Activated B cell treated with CpG ODN at 0.5 μM for 24 hours (primary cell): ENCODE measurements around the gene CHIA. TPM values are rescaled to one million over a fixed set of nuclear protein-coding genes. Genes with fewer than 3 reads are reported as not detected.

Experiments
- ATAC-seq: fragments of 200-7000 bp; cut with Tn5 transposase; one replicate; pipeline ENCODE4 v1.10.0; 2021; ENCODE audit warnings: low read depth, mild to moderate bottlenecking, moderate library complexity
- CTCF ChIA-PET: fragments of 350-600 bp; sonication (Branson Sonifier 250); formaldehyde crosslinking; loops from one replicate; lab custom pipeline; 2021; ENCODE audit warnings: antibody characterized with exemption; lab: Charles Lee
- POLR2A ChIA-PET: fragments of 350-600 bp; sonication (Branson Sonifier 250); formaldehyde crosslinking; loops from one replicate; lab custom pipeline; 2021; ENCODE audit warnings: antibody characterized with exemption; lab: Charles Lee
- DNase-seq: peaks from one replicate; pipeline ENCODE4 v3.0.0; 2022
- H3K27ac Mint-ChIP-seq: one replicate; pipeline ENCODE4 v1.8.0; 2020; ENCODE audit warnings: mixed read lengths
- H3K27me3 Mint-ChIP-seq: one replicate; pipeline ENCODE4 v1.8.0; 2021; ENCODE audit warnings: mixed read lengths
- H3K36me3 Mint-ChIP-seq: one replicate; pipeline ENCODE4 v1.8.0; 2021; ENCODE audit warnings: low read depth, mixed read lengths
- H3K4me1 Mint-ChIP-seq: one replicate; pipeline ENCODE4 v1.8.0; 2021; ENCODE audit warnings: mixed read lengths
- H3K4me3 Mint-ChIP-seq: one replicate; pipeline ENCODE4 v1.8.0; 2020; ENCODE audit warnings: mild to moderate bottlenecking, mixed read lengths
- H3K9me3 Mint-ChIP-seq: one replicate; pipeline ENCODE4 v1.8.0; 2020; ENCODE audit warnings: mixed read lengths
- CTCF ChIP-seq: fragments of 200-600 bp; IDR thresholded peaks from one replicate; pipeline ENCODE4 v1.8.0; 2022; ENCODE audit warnings: antibody characterized with exemption, mild to moderate bottlenecking
- intact Hi-C: fragments of 100-400 bp; cut with micrococcal nuclease; formaldehyde crosslinking; loops from one replicate; pipeline ENCODE4 v1.15.1; 2024
- total RNA-seq: library from RNA; stranded (reverse); gene quantifications from 2 replicates; pipeline ENCODE4 v1.2.3, GENCODE V29; 2022

Gene CHIA
- total RNA-seq, 1 donor from 2014 or later, result not detected

- Mint-ChIP-seq H3K4me1 (no peaks in the 10 kb centered on the region), H3K4me3 (no peak overlapping the region), H3K27ac (no peak overlapping the region), H3K27me3 (no peaks in the 10 kb centered on the region), H3K9me3 (peaks cover 3% of the 10 kb centered on the region), H3K36me3 (no peaks in the 10 kb centered on the region)
- ATAC-seq, result no peak
- intact Hi-C loops, result no loop called here
- CTCF ChIA-PET, result no interaction called here
- DNase-seq, result no peak
- TF ChIP-seq CTCF, result no peak
- POLR2A ChIA-PET, result no interaction called here
Measured at GRCh38 chr1:111290104-111290503, 547 bp upstream of the CHIA start.

- ATAC-seq (no peak), DNase-seq (no peak)
- POLR2A ChIA-PET, result no interaction called here
- Mint-ChIP-seq H3K27me3 (no peaks in the 10 kb centered on the region), H3K27ac (no peak overlapping the region), H3K4me3 (no peak overlapping the region), H3K9me3 (peaks cover 9% of the 10 kb centered on the region), H3K4me1 (no peaks in the 10 kb centered on the region), H3K36me3 (no peaks in the 10 kb centered on the region)
- intact Hi-C loops, result no loop called here
- CTCF ChIA-PET, result no interaction called here
- no peak for TF ChIP-seq CTCF
Measured at GRCh38 chr1:111294390-111294789, 3.7 kb downstream of the CHIA start.

- Mint-ChIP-seq H3K27ac (no peak overlapping the region), H3K4me3 (no peak overlapping the region), H3K27me3 (no peaks in the 10 kb centered on the region), H3K4me1 (peaks cover 9% of the 10 kb centered on the region), H3K36me3 (peaks cover 4% of the 10 kb centered on the region), H3K9me3 (peaks cover 28% of the 10 kb centered on the region)
- ChIA-PET POLR2A (no interaction called here), CTCF (no interaction called here)
- no peak for TF ChIP-seq CTCF
- no peak for DNase-seq
- intact Hi-C loops, result no loop called here
- no peak for ATAC-seq
Measured at GRCh38 chr1:111302374-111302773, 11.7 kb downstream of the CHIA start.

GRCh38 chr1:111309690-111310089 is 19.0 kb downstream of the CHIA start:
- H3K4me1 Mint-ChIP-seq, result no peaks in the 10 kb centered on the region
- no peak for DNase-seq
- H3K36me3 Mint-ChIP-seq, result peaks cover 2% of the 10 kb centered on the region
- ChIA-PET POLR2A (no interaction called here), CTCF (no interaction called here)
- H3K4me3 Mint-ChIP-seq, result no peak overlapping the region
- no peak for ATAC-seq
- peaks cover 6% of the 10 kb centered on the region for H3K9me3 Mint-ChIP-seq
- no peak for TF ChIP-seq CTCF
- peaks cover 3% of the 10 kb centered on the region for H3K27me3 Mint-ChIP-seq
- no peak overlapping the region for H3K27ac Mint-ChIP-seq
- intact Hi-C loops, result no loop called here

- no peak overlapping the region for H3K27ac Mint-ChIP-seq
- ATAC-seq (no peak), DNase-seq (no peak)
- no peak for TF ChIP-seq CTCF
- peaks cover 7% of the 10 kb centered on the region for H3K4me1 Mint-ChIP-seq
- no peak overlapping the region for H3K4me3 Mint-ChIP-seq
- no peaks in the 10 kb centered on the region for H3K9me3 Mint-ChIP-seq
- no peaks in the 10 kb centered on the region for H3K36me3 Mint-ChIP-seq
- ChIA-PET POLR2A (no interaction called here), CTCF (no interaction called here)
- H3K27me3 Mint-ChIP-seq, result peaks cover 6% of the 10 kb centered on the region
- intact Hi-C loops, result no loop called here
Measured at GRCh38 chr1:111318523-111318922, 27.9 kb downstream of the CHIA start.
